Activated CD4-positive, alpha-beta T cell treated with anti-CD3 and anti-CD28 coated beads, Interleukin-2, amount 10 ng/mL, durations not matched to agents 24 days and 14 days (primary cell): ENCODE measurements around the gene NAGLU. TPM values are rescaled to one million over a fixed set of nuclear protein-coding genes. Genes with fewer than 3 reads are reported as not detected.

ENCODE experiments used
- DNase-seq: peaks from one replicate; pipeline ENCODE4 v3.0.0; 2022
- H3K27ac Mint-ChIP-seq: one replicate; pipeline ENCODE4 v1.8.0; 2022; ENCODE audit warnings: mild to moderate bottlenecking, mixed read lengths
- H3K27me3 Mint-ChIP-seq: one replicate; pipeline ENCODE4 v1.8.0; 2022; ENCODE audit warnings: mixed read lengths
- H3K36me3 Mint-ChIP-seq: one replicate; pipeline ENCODE4 v1.8.0; 2022; ENCODE audit warnings: low read depth, mild to moderate bottlenecking, mixed read lengths
- H3K4me1 Mint-ChIP-seq: one replicate; pipeline ENCODE4 v1.8.0; 2021; ENCODE audit warnings: mixed read lengths
- H3K4me3 Mint-ChIP-seq: one replicate; pipeline ENCODE4 v1.8.0; 2022; ENCODE audit warnings: mild to moderate bottlenecking, moderate library complexity, mixed read lengths
- H3K9me3 Mint-ChIP-seq: one replicate; pipeline ENCODE4 v1.8.0; 2021; ENCODE audit warnings: mixed read lengths
- intact Hi-C: fragments of 100-400 bp; cut with micrococcal nuclease; formaldehyde crosslinking; loops from one replicate; pipeline ENCODE4 v1.15.1; 2023
- total RNA-seq: library from RNA; stranded (reverse); gene quantifications from 2 replicates; pipeline ENCODE4 v1.2.3, GENCODE V29; 2022

Gene NAGLU
- 20.4 and 20.7 TPM in 2 replicates for total RNA-seq

GRCh38 chr17:42536048-42536371 lies at the start of gene NAGLU:
Gene NAGLU (plus strand): TSS chr17:42536241. CDS start chr17:42536273, 32 bp downstream.
- peak within 1 kb of the TSS; percentile 84 for H3K27ac Mint-ChIP-seq
- H3K27me3 Mint-ChIP-seq = peaks cover 10% of the 10 kb centered on the region
- H3K4me3 Mint-ChIP-seq = peak within 1 kb of the TSS; percentile 91
- no peaks in the 10 kb centered on the region for H3K9me3 Mint-ChIP-seq
- peaks cover 15% of the 10 kb centered on the region for H3K36me3 Mint-ChIP-seq
- peak; percentile 96 for DNase-seq
- peaks cover 34% of the 10 kb centered on the region for H3K4me1 Mint-ChIP-seq
- intact Hi-C loops = loop anchor here (1.0 to 2.0 kb wide), 2 partner anchors 19 to 141 kb away; no protein-coding TSS in a partner anchor

- intact Hi-C loops = no loop called here
- peaks cover 16% of the 10 kb centered on the region for H3K4me1 Mint-ChIP-seq
- H3K4me3 Mint-ChIP-seq = no peak overlapping the region
- no peaks in the 10 kb centered on the region for H3K9me3 Mint-ChIP-seq
- H3K27ac Mint-ChIP-seq = no peak overlapping the region
- H3K36me3 Mint-ChIP-seq = peaks cover 33% of the 10 kb centered on the region
- no peaks in the 10 kb centered on the region for H3K27me3 Mint-ChIP-seq
- no peak for DNase-seq
Observed at GRCh38 chr17:42488032-42488431, 48.0 kb upstream of the NAGLU start.

GRCh38 chr17:42493319-42493718 lies 42.7 kb upstream of the NAGLU start:
- H3K27me3 Mint-ChIP-seq = no peaks in the 10 kb centered on the region

GRCh38 chr17:42494673-42495072 lies 41.4 kb upstream of the NAGLU start:
- DNase-seq = no peak
- peaks cover 2% of the 10 kb centered on the region for H3K4me1 Mint-ChIP-seq
- no peaks in the 10 kb centered on the region for H3K9me3 Mint-ChIP-seq
- intact Hi-C loops = no loop called here
- H3K27me3 Mint-ChIP-seq = no peaks in the 10 kb centered on the region
- H3K27ac Mint-ChIP-seq = no peak overlapping the region
- peaks cover 18% of the 10 kb centered on the region for H3K36me3 Mint-ChIP-seq
- H3K4me3 Mint-ChIP-seq = no peak overlapping the region

More at GRCh38 chr17:42493319-42493718, 42.7 kb upstream of the NAGLU start:
- no peaks in the 10 kb centered on the region for H3K9me3 Mint-ChIP-seq
- H3K4me1 Mint-ChIP-seq = peaks cover 2% of the 10 kb centered on the region
- H3K4me3 Mint-ChIP-seq = no peak overlapping the region
- DNase-seq = no peak
- intact Hi-C loops = no loop called here
- H3K27ac Mint-ChIP-seq = no peak overlapping the region
- peaks cover 21% of the 10 kb centered on the region for H3K36me3 Mint-ChIP-seq

- intact Hi-C loops = no loop called here
- no peak for DNase-seq
- Mint-ChIP-seq H3K27me3 (no peaks in the 10 kb centered on the region), H3K27ac (no peak overlapping the region), H3K9me3 (no peaks in the 10 kb centered on the region), H3K4me1 (peaks cover 2% of the 10 kb centered on the region), H3K4me3 (no peak overlapping the region), H3K36me3 (peaks cover 25% of the 10 kb centered on the region)
Observed at GRCh38 chr17:42498828-42499227, 37.2 kb upstream of the NAGLU start.

GRCh38 chr17:42502091-42502490 lies 34.0 kb upstream of the NAGLU start:
- no peak overlapping the region for H3K27ac Mint-ChIP-seq
- H3K4me1 Mint-ChIP-seq = no peaks in the 10 kb centered on the region
- H3K4me3 Mint-ChIP-seq = no peak overlapping the region
- intact Hi-C loops = no loop called here
- no peak for DNase-seq
- no peaks in the 10 kb centered on the region for H3K9me3 Mint-ChIP-seq
- H3K36me3 Mint-ChIP-seq = peaks cover 19% of the 10 kb centered on the region
- no peaks in the 10 kb centered on the region for H3K27me3 Mint-ChIP-seq

GRCh38 chr17:42502926-42503325 lies 33.1 kb upstream of the NAGLU start:
- no peak overlapping the region for H3K4me3 Mint-ChIP-seq
- no peaks in the 10 kb centered on the region for H3K9me3 Mint-ChIP-seq
- intact Hi-C loops = no loop called here
- H3K27ac Mint-ChIP-seq = no peak overlapping the region
- H3K4me1 Mint-ChIP-seq = no peaks in the 10 kb centered on the region
- DNase-seq = no peak
- peaks cover 18% of the 10 kb centered on the region for H3K36me3 Mint-ChIP-seq
- no peaks in the 10 kb centered on the region for H3K27me3 Mint-ChIP-seq

- H3K4me3 Mint-ChIP-seq = no peak overlapping the region
- no peak for DNase-seq
- no peaks in the 10 kb centered on the region for H3K27me3 Mint-ChIP-seq
- H3K4me1 Mint-ChIP-seq = peaks cover 6% of the 10 kb centered on the region
- H3K9me3 Mint-ChIP-seq = no peaks in the 10 kb centered on the region
- peaks cover 8% of the 10 kb centered on the region for H3K36me3 Mint-ChIP-seq
- intact Hi-C loops = no loop called here
- H3K27ac Mint-ChIP-seq = no peak overlapping the region
Observed at GRCh38 chr17:42507671-42508070, 28.4 kb upstream of the NAGLU start.

- Mint-ChIP-seq H3K36me3 (peaks cover 8% of the 10 kb centered on the region), H3K4me3 (no peak overlapping the region), H3K4me1 (peaks cover 6% of the 10 kb centered on the region), H3K27ac (no peak overlapping the region), H3K27me3 (no peaks in the 10 kb centered on the region), H3K9me3 (no peaks in the 10 kb centered on the region)
- no peak for DNase-seq
- intact Hi-C loops = no loop called here
Observed at GRCh38 chr17:42508426-42509165, 27.4 kb upstream of the NAGLU start.

- DNase-seq = no peak
- intact Hi-C loops = no loop called here
- H3K27me3 Mint-ChIP-seq = no peaks in the 10 kb centered on the region
- peaks cover 6% of the 10 kb centered on the region for H3K4me1 Mint-ChIP-seq
- no peaks in the 10 kb centered on the region for H3K9me3 Mint-ChIP-seq
- H3K4me3 Mint-ChIP-seq = no peak overlapping the region
- H3K36me3 Mint-ChIP-seq = peaks cover 5% of the 10 kb centered on the region
- no peak overlapping the region for H3K27ac Mint-ChIP-seq
Observed at GRCh38 chr17:42509409-42509808, 26.6 kb upstream of the NAGLU start.

- Mint-ChIP-seq H3K9me3 (no peaks in the 10 kb centered on the region), H3K36me3 (peaks cover 5% of the 10 kb centered on the region), H3K27me3 (no peaks in the 10 kb centered on the region), H3K4me1 (peaks cover 6% of the 10 kb centered on the region), H3K4me3 (no peak overlapping the region), H3K27ac (no peak overlapping the region)
- intact Hi-C loops = no loop called here
- DNase-seq = no peak
Observed at GRCh38 chr17:42509841-42510240, 26.2 kb upstream of the NAGLU start.

- intact Hi-C loops = no loop called here
- no peak overlapping the region for H3K27ac Mint-ChIP-seq
- no peaks in the 10 kb centered on the region for H3K9me3 Mint-ChIP-seq
- H3K4me1 Mint-ChIP-seq = peaks cover 6% of the 10 kb centered on the region
- DNase-seq = no peak
- H3K27me3 Mint-ChIP-seq = no peaks in the 10 kb centered on the region
- no peak overlapping the region for H3K4me3 Mint-ChIP-seq
- H3K36me3 Mint-ChIP-seq = peaks cover 5% of the 10 kb centered on the region
Observed at GRCh38 chr17:42512246-42512645, 23.8 kb upstream of the NAGLU start.

GRCh38 chr17:42512733-42513251 lies 23.2 kb upstream of the NAGLU start:
- Mint-ChIP-seq H3K36me3 (peaks cover 5% of the 10 kb centered on the region), H3K27ac (no peak overlapping the region), H3K4me3 (no peak overlapping the region), H3K9me3 (no peaks in the 10 kb centered on the region), H3K4me1 (peaks cover 10% of the 10 kb centered on the region), H3K27me3 (no peaks in the 10 kb centered on the region)
- no peak for DNase-seq
- intact Hi-C loops = no loop called here

- H3K4me1 Mint-ChIP-seq = peaks cover 9% of the 10 kb centered on the region
- H3K36me3 Mint-ChIP-seq = peaks cover 3% of the 10 kb centered on the region
- no peaks in the 10 kb centered on the region for H3K27me3 Mint-ChIP-seq
- no peak overlapping the region for H3K27ac Mint-ChIP-seq
- H3K4me3 Mint-ChIP-seq = no peak overlapping the region
- intact Hi-C loops = no loop called here
- DNase-seq = no peak
- no peaks in the 10 kb centered on the region for H3K9me3 Mint-ChIP-seq
Observed at GRCh38 chr17:42513686-42514085, 22.4 kb upstream of the NAGLU start.

GRCh38 chr17:42514279-42514678 lies 21.8 kb upstream of the NAGLU start:
- no peak for DNase-seq
- no peaks in the 10 kb centered on the region for H3K27me3 Mint-ChIP-seq
- H3K4me1 Mint-ChIP-seq = peaks cover 5% of the 10 kb centered on the region
- H3K9me3 Mint-ChIP-seq = no peaks in the 10 kb centered on the region
- no peak overlapping the region for H3K4me3 Mint-ChIP-seq
- H3K27ac Mint-ChIP-seq = no peak overlapping the region
- no peaks in the 10 kb centered on the region for H3K36me3 Mint-ChIP-seq
- intact Hi-C loops = no loop called here
